H7 (cell line): ENCODE measurements around the gene PIK3R3. TPM values are rescaled to one million over a fixed set of nuclear protein-coding genes. Genes with fewer than 3 reads are reported as not detected.
"Not testable (repeated sequence)": the region's sequence is repeated elsewhere in the genome, so short reads cannot be mapped to it uniquely, and the experiment has no call there.

Experiments used
- DNase-seq: peaks from one replicate; pipeline ENCODE4 v3.0.0; 2012
- H3K27me3 ChIP-seq: 2 replicates; pipeline ENCODE4 v1.6.0; 2011; ENCODE audit warnings: mild to moderate bottlenecking, low read length; ENCODE audit not compliant: control insufficient read depth, insufficient read depth
- H3K36me3 ChIP-seq: replicated peaks from 2 replicates; pipeline ENCODE4 v1.5.1; 2011; ENCODE audit warnings: low read length; ENCODE audit not compliant: control insufficient read depth, insufficient read depth
- H3K4me3 ChIP-seq: 2 replicates; pipeline ENCODE4 v1.5.1; 2011; ENCODE audit warnings: low read depth, mild to moderate bottlenecking, control low read depth, low read length, moderate library complexity; ENCODE audit not compliant: insufficient read depth
- total RNA-seq: library from RNA; depleted of rRNA; stranded (reverse); fragments of >200 nt; shearing (Covaris generic); gene quantifications from 2 replicates; pipeline ENCODE4 v1.2.3, GENCODE V29; 2014

The PIK3R3 gene
- total RNA-seq, 1 experiment from 2014 or later = 5.7 TPM

DNA sequence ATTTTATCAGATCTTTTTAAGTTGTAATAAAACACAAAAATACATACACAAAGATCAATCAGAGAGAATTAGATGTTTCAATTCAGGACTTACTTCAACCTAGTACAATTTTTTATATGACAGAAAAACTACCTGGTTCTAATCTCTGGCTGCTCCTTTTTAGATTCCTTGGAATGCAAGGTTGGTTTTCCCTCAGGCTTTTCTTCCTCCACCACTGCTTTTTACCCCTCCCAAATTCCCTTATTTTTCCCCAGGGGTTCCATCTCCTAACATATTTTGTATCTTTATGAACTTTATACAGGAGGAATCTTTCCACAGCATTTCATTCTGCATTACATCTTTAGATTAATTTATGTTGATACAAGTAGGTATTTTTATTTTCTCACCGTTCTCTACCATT is 33.2 kb downstream of the PIK3R3 start:
- H3K4me3 ChIP-seq = no peak overlapping the region
- no peak for DNase-seq
- no peaks in the 10 kb centered on the region for H3K27me3 ChIP-seq
- no peaks in the 10 kb centered on the region for H3K36me3 ChIP-seq

DNA sequence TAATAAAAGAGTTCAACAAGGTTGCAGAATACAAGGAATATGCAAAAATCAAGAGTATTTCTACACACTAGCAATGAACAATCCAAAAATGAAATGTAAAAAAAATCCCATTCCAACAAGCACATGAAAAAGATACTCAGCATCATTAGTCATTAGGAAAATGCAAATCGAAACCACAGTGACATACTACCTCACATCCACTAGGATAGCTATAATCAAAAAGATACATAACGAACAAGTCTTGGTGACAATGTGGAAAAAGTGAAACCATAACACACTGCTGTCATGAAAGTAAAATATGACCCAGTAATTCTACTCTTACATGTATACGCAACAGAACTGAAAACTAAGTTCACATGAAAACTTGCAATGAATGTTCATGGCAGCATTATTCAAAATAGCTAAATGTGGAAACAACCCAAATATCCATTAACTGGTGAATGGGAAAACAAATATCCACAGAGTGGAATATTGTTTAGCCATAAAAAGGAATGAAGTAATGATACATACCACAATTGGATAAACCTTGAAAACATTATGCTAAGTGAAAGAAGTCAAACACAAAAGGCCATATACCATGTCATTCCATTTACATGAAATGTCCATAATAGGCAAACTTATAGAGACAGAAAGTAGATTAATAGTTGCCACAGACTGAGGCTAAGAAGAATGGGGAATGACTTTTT is 34.3 kb downstream of the PIK3R3 start:
- no peak for DNase-seq
- Histone ChIP-seq H3K36me3 (no peaks in the 10 kb centered on the region), H3K4me3 (no peak overlapping the region), H3K27me3 (no peaks in the 10 kb centered on the region)

GRCh38 chr1:46097149-46097472 is 35.3 kb downstream of the PIK3R3 start:
- DNase-seq = no peak
- Histone ChIP-seq H3K36me3 (no peaks in the 10 kb centered on the region), H3K4me3 (no peak overlapping the region), H3K27me3 (no peaks in the 10 kb centered on the region)

DNA sequence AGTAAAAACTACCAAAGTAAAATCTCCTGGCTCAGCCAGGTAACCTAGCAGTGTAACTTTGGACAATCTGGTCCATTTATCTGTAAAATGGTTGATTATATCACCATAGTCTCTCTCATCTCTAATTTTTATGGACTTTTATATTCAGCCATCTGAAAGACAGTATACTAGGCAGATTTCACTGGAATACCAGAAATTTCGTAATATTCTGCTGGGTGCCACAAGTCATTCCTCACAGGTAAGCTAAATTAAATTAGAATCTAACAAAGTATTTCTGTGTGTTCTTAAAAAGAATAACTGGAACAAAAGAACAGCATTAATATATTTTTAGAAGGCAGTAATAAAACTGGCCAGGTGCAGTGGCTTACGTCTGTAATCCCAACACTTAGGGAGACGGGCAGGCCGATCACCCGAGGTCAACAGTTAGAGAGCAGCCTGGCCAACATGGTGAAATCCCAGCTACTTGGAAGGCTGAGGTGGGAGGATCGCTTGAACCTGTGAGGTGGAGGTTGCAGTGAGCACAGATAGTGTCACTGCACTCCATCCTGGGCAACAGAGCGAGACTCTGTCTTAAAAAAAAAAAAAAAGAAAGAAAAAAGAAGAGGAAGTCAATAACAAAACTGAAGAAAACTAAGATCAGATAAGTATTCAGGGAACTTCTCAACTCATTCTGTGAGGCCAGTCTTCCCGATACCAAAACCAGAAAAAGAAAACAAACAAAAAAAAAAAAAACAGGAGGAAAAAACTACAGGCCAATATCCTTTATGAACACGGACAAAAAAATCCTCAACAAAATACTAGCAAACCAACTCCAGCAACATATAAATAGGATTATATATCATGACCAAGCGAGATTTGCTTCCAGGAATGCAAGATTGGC is 35.9 kb downstream of the PIK3R3 start:
- no peaks in the 10 kb centered on the region for H3K36me3 ChIP-seq
- H3K4me3 ChIP-seq = no peak overlapping the region
- H3K27me3 ChIP-seq = no peaks in the 10 kb centered on the region
- no peak for DNase-seq

DNA sequence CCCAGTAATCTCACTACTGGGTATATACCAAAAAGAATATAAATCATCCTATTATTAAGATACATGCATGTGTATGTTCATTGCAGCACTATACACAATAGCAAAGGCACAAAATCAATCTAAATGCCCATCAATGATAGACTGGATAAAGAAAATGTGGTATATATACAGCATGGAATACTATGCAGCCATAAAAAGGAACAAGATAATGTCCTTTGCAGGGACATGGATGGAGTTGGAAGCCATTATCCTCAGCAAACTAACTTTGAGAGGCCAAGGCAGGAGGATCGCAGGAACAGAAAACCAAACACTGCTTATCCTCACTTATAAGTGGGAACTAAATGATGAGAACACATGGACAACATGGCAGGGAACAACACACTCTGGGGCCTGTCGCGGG is 37.3 kb downstream of the PIK3R3 start:
- H3K36me3 ChIP-seq, H3K4me3 ChIP-seq, H3K27me3 ChIP-seq, DNase-seq: not testable (repeated sequence)

- Histone ChIP-seq H3K36me3 (no peaks in the 10 kb centered on the region), H3K27me3 (no peaks in the 10 kb centered on the region), H3K4me3 (no peak overlapping the region)
- DNase-seq = no peak
These were observed 37.9 kb downstream of the PIK3R3 start for GRCh38 chr1:46094471-46095005.

DNA sequence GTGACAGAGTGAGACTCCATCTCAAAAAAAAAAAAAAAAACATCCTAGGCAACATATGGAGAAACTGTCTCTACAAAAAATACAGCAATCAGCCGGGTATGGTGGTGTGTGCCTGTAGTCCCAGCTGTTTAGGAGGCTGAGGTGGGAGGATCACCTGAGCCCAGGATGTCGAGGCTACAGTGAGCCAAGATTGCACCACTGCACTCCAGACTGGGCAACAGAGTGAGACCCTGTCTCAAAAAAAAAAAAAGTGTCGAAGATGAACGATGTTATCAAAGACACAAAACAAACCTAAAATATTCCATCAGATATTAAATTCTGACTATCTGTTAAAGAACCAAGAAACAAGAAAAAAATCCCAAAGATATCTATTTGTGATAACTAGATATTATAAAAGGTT is 38.6 kb downstream of the PIK3R3 start:
- H3K36me3 ChIP-seq, H3K4me3 ChIP-seq, DNase-seq, H3K27me3 ChIP-seq: not testable (repeated sequence)

DNA sequence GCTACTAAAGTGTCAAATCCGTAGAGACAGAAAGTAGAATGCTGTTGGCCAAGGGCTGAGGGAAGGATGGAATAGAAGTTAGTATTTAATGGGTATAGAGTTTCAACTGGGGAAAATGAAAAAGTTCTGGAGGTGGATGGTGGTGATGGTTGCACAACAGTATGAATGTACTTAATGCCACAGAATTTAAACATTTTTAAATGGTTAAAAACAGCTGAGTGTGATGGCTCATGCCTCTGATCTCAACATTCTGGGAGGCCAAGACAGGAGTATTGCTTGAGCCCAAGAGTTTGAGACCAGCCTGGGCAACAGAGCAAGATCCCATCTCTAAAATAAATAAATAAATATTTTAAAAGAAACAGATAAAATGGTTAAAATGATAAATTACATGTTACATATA is 44.5 kb downstream of the PIK3R3 start:
- no peak for DNase-seq
- Histone ChIP-seq H3K36me3 (no peaks in the 10 kb centered on the region), H3K27me3 (no peaks in the 10 kb centered on the region), H3K4me3 (no peak overlapping the region)

- H3K27me3 ChIP-seq = no peaks in the 10 kb centered on the region
- H3K36me3 ChIP-seq = no peaks in the 10 kb centered on the region
- no peak overlapping the region for H3K4me3 ChIP-seq
- DNase-seq = no peak
These were observed 45.9 kb downstream of the PIK3R3 start for GRCh38 chr1:46086576-46086975.

DNA sequence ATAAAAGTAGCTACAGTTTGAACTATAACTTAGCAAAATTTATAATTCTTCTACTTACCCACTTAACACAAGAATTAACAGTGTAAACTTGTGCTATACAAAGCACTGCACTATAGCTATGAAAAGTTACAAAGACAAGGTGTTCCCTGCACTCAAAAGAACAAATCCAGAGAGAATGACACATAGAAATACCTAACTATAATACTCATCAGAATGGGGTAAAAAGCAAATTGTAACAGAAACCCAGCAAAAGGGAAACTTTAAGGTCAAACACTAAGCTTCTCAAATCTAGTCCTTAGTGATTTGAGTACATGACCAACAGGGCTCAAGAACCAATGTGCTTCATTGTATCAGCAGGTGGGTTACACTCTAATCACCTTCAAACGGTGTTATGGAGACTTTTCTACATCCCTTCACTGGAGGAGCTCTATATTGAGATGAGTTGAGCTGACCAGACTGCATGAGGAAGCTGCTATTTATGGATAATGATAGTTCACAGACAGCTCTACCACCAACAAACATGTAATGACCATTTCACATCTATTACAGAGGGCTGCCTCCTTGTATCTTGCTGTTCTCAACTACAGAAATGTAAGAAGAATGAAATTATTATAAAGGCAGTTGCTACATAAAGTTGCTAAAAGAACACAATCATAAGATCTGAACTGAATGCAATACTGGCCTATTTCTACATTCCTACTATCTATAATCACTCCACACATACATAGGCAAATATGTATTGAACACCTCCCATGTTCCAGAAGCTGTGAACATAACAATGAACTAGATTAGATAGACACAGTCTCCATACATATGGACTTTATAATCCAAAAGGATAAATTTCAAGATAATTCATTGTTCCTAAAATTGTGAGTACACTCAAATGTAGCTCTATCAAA is 47.6 kb downstream of the PIK3R3 start:
- DNase-seq = no peak
- Histone ChIP-seq H3K27me3 (no peaks in the 10 kb centered on the region), H3K4me3 (no peak overlapping the region), H3K36me3 (no peaks in the 10 kb centered on the region)

DNA sequence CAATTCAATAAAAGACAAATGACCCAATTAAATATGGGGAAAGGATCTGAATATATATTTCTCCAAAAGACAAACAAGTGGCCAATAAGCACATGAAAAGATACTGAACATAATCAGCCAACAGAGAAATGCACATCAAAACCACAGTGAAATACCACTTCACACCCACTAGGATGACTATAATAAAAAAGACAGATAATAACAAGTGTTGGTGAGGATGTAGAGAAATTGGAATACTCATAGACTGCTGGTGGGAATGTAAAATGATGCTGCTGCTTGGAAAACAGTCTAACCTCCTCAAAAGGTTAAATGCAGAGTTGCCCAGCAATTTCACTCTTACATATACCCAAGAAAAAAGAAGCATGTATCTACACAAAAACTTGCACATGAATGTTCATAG is 48.9 kb downstream of the PIK3R3 start:
- no peak overlapping the region for H3K4me3 ChIP-seq
- no peaks in the 10 kb centered on the region for H3K36me3 ChIP-seq
- H3K27me3 ChIP-seq = no peaks in the 10 kb centered on the region
- no peak for DNase-seq

- Histone ChIP-seq H3K36me3 (no peaks in the 10 kb centered on the region), H3K27me3 (no peaks in the 10 kb centered on the region), H3K4me3 (no peak overlapping the region)
- no peak for DNase-seq
These were observed 50.8 kb downstream of the PIK3R3 start for GRCh38 chr1:46081619-46082018.

GRCh38 chr1:46081206-46081605 is 51.2 kb downstream of the PIK3R3 start:
- no peaks in the 10 kb centered on the region for H3K36me3 ChIP-seq
- H3K27me3 ChIP-seq = no peaks in the 10 kb centered on the region
- no peak overlapping the region for H3K4me3 ChIP-seq
- DNase-seq = no peak

GRCh38 chr1:46080257-46080656 is 52.2 kb downstream of the PIK3R3 start:
- Histone ChIP-seq H3K4me3 (no peak overlapping the region), H3K27me3 (no peaks in the 10 kb centered on the region), H3K36me3 (no peaks in the 10 kb centered on the region)
- DNase-seq = no peak
